Measurements from ENCODE around the gene PLPPR2.
A peak's percentile ranks its signal among the peaks of the same experiment; 100 is the strongest.

Gene PLPPR2

GRCh38 chr19:11380653-11381537 is 25.7 kb downstream of the PLPPR2 start:
- peak; percentile 90 for TF ChIP-seq CTCF (IDR thresholded peaks at IDR 0.05)

- TF ChIP-seq CTCF (IDR thresholded peaks at IDR 0.05), result peak; percentile 43
These were observed 27.9 kb downstream of the PLPPR2 start for GRCh38 chr19:11382898-11383705.

GRCh38 chr19:11383706-11384048 is 28.4 kb downstream of the PLPPR2 start:
- TF ChIP-seq CTCF (IDR thresholded peaks at IDR 0.05), result no peak

DNA sequence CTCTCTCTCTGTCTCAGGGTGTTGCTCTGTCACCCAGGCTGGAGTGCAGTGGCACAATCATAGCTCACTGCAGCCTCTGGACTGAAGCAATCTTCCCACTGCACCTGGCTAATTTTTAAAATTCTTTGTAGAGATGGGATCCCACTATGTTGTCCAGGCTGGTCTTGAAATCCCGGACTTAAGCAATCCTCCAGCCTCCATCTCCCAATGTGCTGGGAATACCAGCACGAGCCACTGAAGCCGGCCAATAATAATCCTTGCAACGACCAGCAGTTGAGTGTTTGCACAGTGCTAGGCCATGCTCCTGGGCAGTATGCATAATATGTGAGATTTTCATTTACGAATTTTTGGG is 29.5 kb downstream of the PLPPR2 start:
- TF ChIP-seq CTCF (IDR thresholded peaks at IDR 0.05), result no peak

DNA sequence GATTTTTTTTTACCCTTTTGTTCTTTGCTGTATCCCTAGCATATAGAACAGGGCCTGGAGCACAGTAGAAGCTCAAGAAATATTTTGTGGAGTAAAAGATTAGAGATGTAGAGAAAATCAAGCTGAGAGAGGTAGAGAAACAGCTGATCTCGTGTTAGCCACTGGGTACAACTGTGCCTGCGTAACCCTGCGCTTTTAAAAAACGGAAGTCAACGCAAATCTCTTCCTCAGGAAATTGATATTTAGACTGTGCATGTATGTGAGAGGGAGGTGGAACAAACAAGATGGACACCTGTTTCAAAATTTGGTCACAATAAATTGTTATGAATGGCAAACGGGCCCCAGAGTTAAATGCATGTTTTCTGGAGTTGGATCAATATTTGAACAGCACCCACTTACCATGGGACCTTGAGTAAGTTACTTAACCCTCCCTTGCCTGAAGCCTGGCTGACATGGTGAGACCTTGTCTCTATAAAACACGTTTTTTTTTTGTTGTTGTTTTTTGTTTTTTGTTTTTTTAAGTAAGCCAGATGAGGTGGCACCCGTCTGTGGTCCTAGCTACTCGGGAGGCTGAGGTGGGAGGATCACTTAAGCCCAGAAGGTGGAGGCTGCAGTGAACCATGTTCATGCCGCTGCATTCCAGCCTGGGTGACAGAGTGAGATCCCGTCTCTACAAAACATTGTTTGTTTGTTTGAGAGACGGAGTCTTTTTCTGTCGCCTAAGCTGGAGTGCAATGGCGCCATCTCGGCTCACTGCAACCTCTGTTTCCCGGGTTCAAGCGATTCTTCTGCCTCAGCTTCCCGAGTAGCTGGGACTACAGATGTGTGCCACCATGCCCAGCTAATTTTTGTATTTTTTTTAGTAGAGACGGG is 32.2 kb downstream of the PLPPR2 start:
- TF ChIP-seq CTCF (IDR thresholded peaks at IDR 0.05), result no peak

DNA sequence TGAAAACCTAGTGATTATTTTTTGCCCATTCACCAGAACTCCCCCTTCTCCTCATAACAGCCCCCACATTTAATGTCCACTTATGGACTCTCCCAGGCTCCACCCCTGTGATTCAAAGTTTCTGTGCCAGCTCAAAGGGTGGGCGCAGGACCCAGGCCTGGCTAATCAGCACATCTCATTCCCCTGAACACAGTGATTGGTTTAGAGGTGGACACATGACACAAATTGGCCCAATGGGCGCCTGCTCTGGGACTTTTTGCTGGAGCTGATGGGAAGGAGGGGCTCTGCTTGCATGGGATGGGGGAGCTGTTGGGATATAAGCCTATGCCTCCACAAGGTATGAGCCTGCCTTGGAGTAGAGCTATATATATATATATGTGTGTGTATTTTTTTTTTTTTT is 35.1 kb downstream of the PLPPR2 start:
- no peak for TF ChIP-seq CTCF (IDR thresholded peaks at IDR 0.05)
